ENCODE data around the gene ADCY3. TPM values are rescaled to one million over a fixed set of nuclear protein-coding genes. Genes with fewer than 3 reads are reported as not detected.
"Not testable (repeated sequence)": the region's sequence is repeated elsewhere in the genome, so short reads cannot be mapped to it uniquely, and the experiment has no call there.

Gene ADCY3
- total and polyA plus RNA-seq, 3 experiments from 2014 or later = 8.8 to 95.4 (median 90.9) TPM

DNA sequence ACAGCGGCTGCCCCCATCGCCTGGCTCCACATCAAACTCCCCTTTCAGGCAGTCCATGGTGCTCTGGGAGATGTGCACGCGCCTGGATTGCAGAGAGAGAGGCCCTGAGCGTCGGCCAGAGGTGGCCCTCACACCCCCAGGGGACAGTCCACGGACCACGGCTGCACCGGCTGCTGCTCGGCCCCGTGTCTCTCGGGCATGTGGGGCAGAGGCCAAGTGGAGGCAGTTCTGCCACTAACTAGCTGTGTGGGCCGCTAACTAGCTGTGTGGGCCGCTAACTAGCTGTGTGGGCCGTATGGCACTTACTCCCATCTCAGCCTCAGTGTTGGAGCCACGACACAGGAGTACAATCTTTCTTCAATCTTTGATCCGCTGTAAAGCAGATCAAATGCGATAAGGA, 81.5 kb downstream of the ADCY3 start:
- POLR2A ChIA-PET = no interaction called here
- no peaks in the 10 kb centered on the region for H3K9me3 Mint-ChIP-seq
- no peaks in the 10 kb centered on the region for H3K27me3 ChIP-seq (ENCODE audit: insufficient read depth, low read length, poor library complexity, severe bottlenecking)
- no peak for DNase-seq
- H3K27ac Mint-ChIP-seq = no peak overlapping the region
- no peaks in the 10 kb centered on the region for H3K27me3 Mint-ChIP-seq
- H3K4me3 Mint-ChIP-seq = no peak overlapping the region
- no peaks in the 10 kb centered on the region for H3K4me1 Mint-ChIP-seq
- no peaks in the 10 kb centered on the region for H3K36me3 ChIP-seq (ENCODE audit: insufficient read depth, low read length)
- no peak overlapping the region for H3K4me3 ChIP-seq (ENCODE audit: low read length)
- H3K9me3 ChIP-seq (ENCODE audit: low read length) = no peaks in the 10 kb centered on the region
- peaks cover 0 to 54% (median 5%) of the 10 kb centered on the region in 3 donors for H3K36me3 Mint-ChIP-seq
- CTCF ChIA-PET = interaction anchor here (1.1 kb wide), 1 partner anchor 11 kb away, joined by 3 read pairs; no protein-coding TSS in a partner anchor
- no peak overlapping the region for H3K27ac ChIP-seq (ENCODE audit: low read depth, low read length)
- no peaks in the 10 kb centered on the region for H3K4me1 ChIP-seq (ENCODE audit: insufficient read depth, low read length)

DNA sequence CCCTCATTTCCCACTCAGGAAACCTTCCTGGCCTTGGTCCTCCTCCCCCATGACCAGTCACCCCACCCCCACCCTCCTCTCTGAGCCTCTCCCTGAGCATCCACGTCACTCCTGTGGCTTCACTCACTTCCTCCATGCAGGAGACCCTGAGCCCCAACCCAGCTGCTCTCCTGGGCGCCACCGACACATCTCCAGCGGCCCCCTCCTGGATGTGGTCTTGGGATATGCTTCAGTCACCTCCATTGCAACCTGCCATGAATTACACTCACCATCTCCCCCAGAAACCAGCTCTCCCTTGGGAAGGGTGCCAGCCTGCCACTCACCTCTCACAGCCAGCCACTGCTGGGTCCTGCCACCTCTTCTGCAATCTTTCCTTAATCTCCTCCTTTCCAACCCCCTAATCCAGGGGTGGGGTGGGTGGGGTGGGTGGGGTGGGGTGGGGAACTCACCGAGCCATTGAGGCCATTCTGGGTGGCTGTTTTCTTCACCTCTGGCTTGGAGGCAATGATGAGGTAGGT, 82.0 kb downstream of the ADCY3 start:
- Histone ChIP-seq H3K9me3 (ENCODE audit: low read length) (no peaks in the 10 kb centered on the region), H3K4me1 (ENCODE audit: insufficient read depth, low read length) (no peaks in the 10 kb centered on the region), H3K27me3 (ENCODE audit: insufficient read depth, low read length, poor library complexity, severe bottlenecking) (no peaks in the 10 kb centered on the region), H3K4me3 (ENCODE audit: low read length) (no peak overlapping the region), H3K36me3 (ENCODE audit: insufficient read depth, low read length) (no peaks in the 10 kb centered on the region), H3K27ac (ENCODE audit: low read depth, low read length) (no peak overlapping the region)
- Mint-ChIP-seq H3K27ac (no peak overlapping the region), H3K27me3 (no peaks in the 10 kb centered on the region), H3K9me3 (no peaks in the 10 kb centered on the region), H3K36me3 (peaks cover 0 to 55% (median 3%) of the 10 kb centered on the region in 3 donors), H3K4me3 (no peak overlapping the region), H3K4me1 (no peaks in the 10 kb centered on the region)
- ChIA-PET CTCF (interaction anchor here (1.1 kb wide), 1 partner anchor 11 kb away, joined by 3 read pairs; no protein-coding TSS in a partner anchor), POLR2A (no interaction called here)
- no peak for DNase-seq

GRCh38 chr2:24836706-24837105, 83.3 kb downstream of the ADCY3 start:
- no peaks in the 10 kb centered on the region for H3K27me3 ChIP-seq (ENCODE audit: insufficient read depth, low read length, poor library complexity, severe bottlenecking)
- CTCF ChIA-PET = interaction anchor here (1.2 kb wide), 1 partner anchor 9 kb away, joined by 3 read pairs; no protein-coding TSS in a partner anchor
- H3K4me3 ChIP-seq (ENCODE audit: low read length) = no peak overlapping the region
- H3K27ac ChIP-seq (ENCODE audit: low read depth, low read length) = no peak overlapping the region
- no peaks in the 10 kb centered on the region for H3K4me1 Mint-ChIP-seq
- H3K4me3 Mint-ChIP-seq = no peak overlapping the region
- no peaks in the 10 kb centered on the region for H3K9me3 ChIP-seq (ENCODE audit: low read length)
- POLR2A ChIA-PET = interaction anchor here (0.6 kb wide), 1 partner anchor 302 kb away, joined by 3 read pairs; no protein-coding TSS in a partner anchor
- no peaks in the 10 kb centered on the region for H3K4me1 ChIP-seq (ENCODE audit: insufficient read depth, low read length)
- no peaks in the 10 kb centered on the region for H3K27me3 Mint-ChIP-seq
- H3K36me3 Mint-ChIP-seq = peaks cover 0 to 52% (median 0%) of the 10 kb centered on the region in 3 donors
- no peaks in the 10 kb centered on the region for H3K36me3 ChIP-seq (ENCODE audit: insufficient read depth, low read length)
- no peak for DNase-seq
- H3K9me3 Mint-ChIP-seq = no peaks in the 10 kb centered on the region
- peak overlapping the region in 1 of 8 donors; percentile 43 for H3K27ac Mint-ChIP-seq

DNA sequence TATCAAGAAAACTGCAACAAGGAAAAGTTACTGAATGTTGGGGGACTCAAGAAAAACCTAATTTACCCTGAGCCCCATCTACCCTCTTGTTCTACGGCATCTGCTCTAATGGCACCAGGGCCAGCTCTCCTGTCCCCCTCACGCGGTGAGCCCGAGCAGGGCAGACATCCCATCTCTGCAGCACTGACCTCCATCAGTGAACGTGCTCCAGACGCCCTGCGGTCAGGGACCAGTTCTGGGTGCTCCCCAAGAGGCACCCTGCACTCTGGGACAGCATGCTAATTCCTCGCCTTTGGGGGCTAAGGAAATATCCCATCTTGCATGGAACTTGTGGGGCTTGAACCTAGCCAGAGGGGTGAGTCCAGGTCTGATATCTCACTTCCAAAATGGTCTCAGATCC, 83.8 kb downstream of the ADCY3 start:
- Histone ChIP-seq H3K27me3 (ENCODE audit: insufficient read depth, low read length, poor library complexity, severe bottlenecking) (no peaks in the 10 kb centered on the region), H3K9me3 (ENCODE audit: low read length) (no peaks in the 10 kb centered on the region), H3K4me3 (ENCODE audit: low read length) (no peak overlapping the region), H3K4me1 (ENCODE audit: insufficient read depth, low read length) (no peaks in the 10 kb centered on the region), H3K27ac (ENCODE audit: low read depth, low read length) (no peak overlapping the region), H3K36me3 (ENCODE audit: insufficient read depth, low read length) (no peaks in the 10 kb centered on the region)
- Mint-ChIP-seq H3K4me3 (no peak overlapping the region), H3K27me3 (no peaks in the 10 kb centered on the region), H3K9me3 (no peaks in the 10 kb centered on the region), H3K4me1 (no peaks in the 10 kb centered on the region), H3K27ac (peak overlapping the region in 1 of 8 donors; percentile 57), H3K36me3 (peaks cover 0 to 52% (median 0%) of the 10 kb centered on the region in 3 donors)
- no peak for DNase-seq
- POLR2A ChIA-PET = no interaction called here
- CTCF ChIA-PET = interaction anchor here (1.2 kb wide), 1 partner anchor 8 kb away, joined by 3 read pairs; no protein-coding TSS in a partner anchor

DNA sequence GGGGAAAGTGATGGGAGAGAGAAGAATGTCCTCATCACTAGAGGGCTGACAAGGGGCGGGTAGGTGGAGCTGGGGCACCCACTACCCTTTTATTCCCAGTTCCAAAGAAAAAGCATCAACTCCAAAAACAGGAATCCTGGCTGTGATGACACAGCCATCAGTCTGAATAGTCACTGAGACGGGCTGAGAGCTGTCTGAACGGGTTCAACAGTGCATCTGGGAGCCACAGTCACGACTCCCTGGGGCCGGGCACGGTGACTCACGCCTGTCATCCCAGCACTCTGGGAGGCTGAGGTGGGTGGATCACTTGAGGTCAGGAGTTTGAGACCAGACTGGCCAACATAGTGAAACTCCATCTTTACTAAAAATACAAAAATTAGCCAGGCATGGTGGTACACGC, 84.6 kb downstream of the ADCY3 start:
- POLR2A ChIA-PET, H3K4me1 Mint-ChIP-seq: not testable (repeated sequence)
- CTCF ChIA-PET = interaction anchor here (1.5 kb wide), 1 partner anchor 9 kb away, joined by 3 read pairs; no protein-coding TSS in a partner anchor

DNA sequence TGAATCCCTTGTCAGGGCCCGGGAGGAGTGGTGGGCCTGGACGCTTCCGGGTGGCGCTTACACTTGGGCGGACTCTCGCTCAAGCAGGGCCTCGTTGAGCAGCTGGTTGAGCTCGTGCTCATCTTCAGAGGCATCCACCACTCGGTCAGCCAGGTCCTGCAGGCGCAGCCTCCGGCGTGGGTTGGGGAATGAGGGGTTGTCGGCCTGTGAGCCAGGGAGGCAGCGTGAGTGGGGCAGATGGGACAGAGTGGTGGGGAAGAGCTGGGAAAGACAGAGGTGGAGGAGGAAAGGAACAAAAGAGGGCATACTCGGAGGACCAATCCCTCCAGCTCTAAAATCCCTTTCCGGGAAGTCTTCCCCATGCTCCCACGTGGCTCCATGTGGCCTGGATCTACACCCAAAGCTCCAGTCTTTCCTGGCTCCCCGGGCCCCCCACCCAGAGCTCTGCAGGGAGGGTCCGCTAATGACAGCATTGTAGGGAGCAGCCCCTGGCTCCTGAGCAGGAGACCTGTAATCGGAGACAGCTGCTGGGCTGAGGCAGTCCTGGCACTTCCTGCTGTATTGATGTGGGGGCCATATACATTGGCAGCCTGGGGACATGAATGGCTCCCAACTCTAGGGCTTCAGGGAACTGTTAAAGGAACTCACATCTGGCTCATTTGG, 85.2 kb downstream of the ADCY3 start:
- ChIA-PET CTCF (interaction anchor here (1.5 kb wide), 1 partner anchor 9 kb away, joined by 3 read pairs; no protein-coding TSS in a partner anchor), POLR2A (no interaction called here)
- Histone ChIP-seq H3K4me1 (ENCODE audit: insufficient read depth, low read length) (no peaks in the 10 kb centered on the region), H3K4me3 (ENCODE audit: low read length) (no peak overlapping the region), H3K27me3 (ENCODE audit: insufficient read depth, low read length, poor library complexity, severe bottlenecking) (no peaks in the 10 kb centered on the region), H3K36me3 (ENCODE audit: insufficient read depth, low read length) (no peaks in the 10 kb centered on the region), H3K27ac (ENCODE audit: low read depth, low read length) (no peak overlapping the region), H3K9me3 (ENCODE audit: low read length) (no peaks in the 10 kb centered on the region)
- Mint-ChIP-seq H3K4me3 (no peak overlapping the region), H3K36me3 (peaks cover 0 to 44% (median 0%) of the 10 kb centered on the region in 3 donors), H3K9me3 (no peaks in the 10 kb centered on the region), H3K27me3 (no peaks in the 10 kb centered on the region), H3K4me1 (no peaks in the 10 kb centered on the region), H3K27ac (no peak overlapping the region)
- no peak for DNase-seq

More for the DNA sequence above, 84.6 kb downstream of the ADCY3 start:
- not testable (repeated sequence) for H3K9me3 ChIP-seq (ENCODE audit: low read length); H3K27ac ChIP-seq (ENCODE audit: low read depth, low read length); H3K27ac Mint-ChIP-seq; H3K27me3 ChIP-seq (ENCODE audit: insufficient read depth, low read length, poor library complexity, severe bottlenecking); H3K4me1 ChIP-seq (ENCODE audit: insufficient read depth, low read length); H3K9me3 Mint-ChIP-seq; DNase-seq; H3K27me3 Mint-ChIP-seq; H3K4me3 Mint-ChIP-seq; H3K36me3 ChIP-seq (ENCODE audit: insufficient read depth, low read length); H3K4me3 ChIP-seq (ENCODE audit: low read length)
- H3K36me3 Mint-ChIP-seq = peaks cover 0 to 45% (median 0%) of the 10 kb centered on the region in 3 donors

DNA sequence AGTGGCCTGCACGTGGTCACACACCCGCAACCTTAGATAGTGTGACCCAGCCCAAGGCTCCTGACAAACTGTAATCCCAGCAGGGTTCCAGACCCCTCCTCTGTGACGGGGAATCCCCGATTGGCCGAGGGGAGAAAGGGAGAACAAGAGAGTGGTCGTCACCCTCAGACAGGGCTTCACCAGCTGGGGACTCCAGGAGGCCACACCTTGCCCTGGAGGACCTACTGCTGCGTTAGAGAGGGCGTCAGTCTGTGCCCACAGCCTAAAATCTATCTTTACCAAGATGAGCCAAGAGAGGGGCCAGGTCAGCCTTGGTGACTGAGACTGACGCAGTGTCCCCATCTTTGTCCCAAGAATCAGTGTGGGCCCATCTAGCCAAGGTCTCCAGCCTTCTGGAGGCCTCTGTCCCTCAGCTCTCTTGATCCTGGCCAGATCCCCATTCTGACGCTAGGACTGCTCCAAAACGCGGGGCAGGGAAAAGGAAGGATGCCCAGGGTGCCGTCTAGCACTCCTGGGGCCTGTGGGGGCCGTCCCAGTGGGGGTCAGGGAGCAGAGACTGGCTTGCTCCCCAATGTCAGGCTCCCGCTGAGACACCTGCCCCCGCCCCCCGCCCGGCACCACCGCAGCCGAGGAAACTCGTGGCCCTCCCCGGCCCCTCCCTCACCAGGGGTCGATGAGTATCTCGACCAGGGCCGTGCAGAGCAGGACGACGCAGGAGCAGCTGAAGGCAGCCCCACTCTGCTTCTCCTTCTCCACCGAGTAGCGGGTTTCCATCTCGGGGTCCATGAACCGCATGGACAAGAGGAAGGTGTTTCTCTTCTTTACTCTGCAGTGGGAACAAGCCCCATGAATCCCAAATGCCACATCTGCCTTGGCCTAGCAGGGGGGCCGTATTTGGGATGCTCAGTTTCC, 86.0 kb downstream of the ADCY3 start:
- no peaks in the 10 kb centered on the region for H3K36me3 ChIP-seq (ENCODE audit: insufficient read depth, low read length)
- no peaks in the 10 kb centered on the region for H3K4me1 Mint-ChIP-seq
- no peaks in the 10 kb centered on the region for H3K9me3 Mint-ChIP-seq
- H3K27me3 Mint-ChIP-seq = no peaks in the 10 kb centered on the region
- H3K36me3 Mint-ChIP-seq = peaks cover 0 to 38% (median 0%) of the 10 kb centered on the region in 3 donors
- no peak overlapping the region for H3K27ac ChIP-seq (ENCODE audit: low read depth, low read length)
- ChIA-PET CTCF (interaction anchor here (1.5 kb wide), 1 partner anchor 8 kb away, joined by 3 read pairs; no protein-coding TSS in a partner anchor), POLR2A (no interaction called here)
- DNase-seq = no peak
- no peaks in the 10 kb centered on the region for H3K9me3 ChIP-seq (ENCODE audit: low read length)
- H3K27ac Mint-ChIP-seq = no peak overlapping the region
- H3K4me1 ChIP-seq (ENCODE audit: insufficient read depth, low read length) = no peaks in the 10 kb centered on the region
- no peak overlapping the region for H3K4me3 Mint-ChIP-seq
- H3K27me3 ChIP-seq (ENCODE audit: insufficient read depth, low read length, poor library complexity, severe bottlenecking) = no peaks in the 10 kb centered on the region
- H3K4me3 ChIP-seq (ENCODE audit: low read length) = no peak overlapping the region

Data from CD8-positive, alpha-beta memory T cell (primary cell).